Heart left ventricle (tissue), 13 donors: ENCODE data around the gene RSPRY1.

Experiments used
- CTCF ChIP-seq, 12 donors: fragments of 200-600 bp; sonication (generic) in 4 of 12; IDR thresholded peaks; one replicate each; pipeline versions ENCODE4 v1.5.0 to v1.8.0; 2018 to 2022; ENCODE audit warnings: antibody characterized with exemption in 12 of 12, mild to moderate bottlenecking in 5 of 12
- POLR2A ChIP-seq, 2 donors: fragments of 450-650 bp; IDR thresholded peaks; one replicate each; pipeline ENCODE4 v1.6.1; 2017; ENCODE audit warnings: antibody characterized with exemption in 2 of 2, mild to moderate bottlenecking in 2 of 2, moderate library complexity in 2 of 2
- donor health status: ischemic (EF 13 %, LVEDD 7.1; RV severe dilation, severe dysfunction).
- donor health status: DM: no; HTN: yes; CAD: no.
- donor health status: DM: no; HTN: no; CAD: no.
- donor health status: ischemic (EF 25% LVEDD 6.9; RV normal size, moderate dysfunction).
- donor health status: ischemic (EF 25% LVEDD 5.7; RV mildly dilated, moderate dysfunction).
- donor health status: ischemic (EF 35%, LVEDD 5.7; RV mildly dilated, moderate dysfunction).
- donor health status: nonischemic (EF 11% LVEDD 7.7; RV severe dilation, severe dysfunction).
- donor health status: DM: yes; HTN: yes; CAD: no.
- donor health status: PGD.
- donor health status: ischemic (EF 29% LVEDD 5.4; RV normal size, mild dysfunction).
- donor health status: nonischemic (EF 23%, LVEDD 6.1; RV moderate dilation, normal function).

- TF ChIP-seq POLR2A (IDR thresholded peaks at IDR 0.05) (no peak), CTCF (IDR thresholded peaks at IDR 0.05) (no peak)
These were observed 92.4 kb downstream of the RSPRY1 start for GRCh38 chr16:57278494-57278893.
